Upper lobe of right lung (tissue), 1 donor: ENCODE measurements around the gene CERS6. TPM values are rescaled to one million over a fixed set of nuclear protein-coding genes. Genes with fewer than 3 reads are reported as not detected.
A peak's percentile ranks its signal among the peaks of the same experiment; 100 is the strongest.

ENCODE experiments used
- ATAC-seq: fragments of 200-7000 bp; cut with Tn5 transposase; one replicate; pipeline ENCODE4 v1.9.1; 2020; ENCODE audit warnings: mild to moderate bottlenecking, moderate library complexity
- DNase-seq: peaks from one replicate; pipeline ENCODE4 v3.0.0-alpha.2; 2020
- H3K27ac ChIP-seq: fragments of 200-600 bp; one replicate; pipeline ENCODE4 v1.8.0; 2022
- H3K27me3 ChIP-seq: fragments of 200-600 bp; one replicate; pipeline ENCODE4 v1.8.0; 2022; ENCODE audit warnings: mild to moderate bottlenecking
- H3K36me3 ChIP-seq: fragments of 200-600 bp; one replicate; pipeline ENCODE4 v1.8.0; 2022
- H3K4me1 ChIP-seq: fragments of 200-600 bp; one replicate; pipeline ENCODE4 v1.8.0; 2022
- H3K4me3 ChIP-seq: fragments of 200-600 bp; one replicate; pipeline ENCODE4 v1.8.0; 2022; ENCODE audit warnings: mild to moderate bottlenecking
- H3K9me3 ChIP-seq: fragments of 200-600 bp; one replicate; pipeline ENCODE4 v1.8.0; 2022
- CTCF ChIP-seq: fragments of 200-600 bp; IDR thresholded peaks from one replicate; pipeline ENCODE4 v1.8.0; 2022; ENCODE audit warnings: antibody characterized with exemption
- intact Hi-C: fragments of 100-400 bp; cut with DNase I; formaldehyde crosslinking; loops from one replicate; pipeline ENCODE4 v1.11.0; 2022
- total RNA-seq: library from RNA; stranded (reverse); fragmentation: NEBNext Ultra II Directional; extraction: Animal tissue kit (Norgen Biotek cat#: 25700); gene quantifications from one replicate; pipeline ENCODE4 v1.2.1, GENCODE V29; 2021
- donor health status: DM: no; HTN: yes; CAD: no; lungs with severe emphysema.

CERS6 gene
- total RNA-seq, 1 donor from 2014 or later: 17.8 TPM

GRCh38 chr2:168798888-168799410 is 342.9 kb downstream of the CERS6 start:
- DNase-seq (no peak), ATAC-seq (no peak)
- intact Hi-C loops: no loop called here
- no peaks in the 10 kb centered on the region for H3K27me3 ChIP-seq
- H3K4me1 ChIP-seq: no peaks in the 10 kb centered on the region
- no peak overlapping the region for H3K4me3 ChIP-seq
- H3K36me3 ChIP-seq: no peaks in the 10 kb centered on the region
- TF ChIP-seq CTCF: no peak
- H3K27ac ChIP-seq: no peak overlapping the region
- H3K9me3 ChIP-seq: no peaks in the 10 kb centered on the region

- Histone ChIP-seq H3K27ac (peak overlapping the region; percentile 81), H3K9me3 (no peaks in the 10 kb centered on the region), H3K36me3 (no peaks in the 10 kb centered on the region), H3K27me3 (no peaks in the 10 kb centered on the region), H3K4me1 (no peaks in the 10 kb centered on the region), H3K4me3 (no peak overlapping the region)
- ATAC-seq (no peak), DNase-seq (no peak)
- no peak for TF ChIP-seq CTCF
- intact Hi-C loops: no loop called here
Observed at GRCh38 chr2:168801471-168801870, 345.4 kb downstream of the CERS6 start.

- intact Hi-C loops: no loop called here
- DNase-seq (no peak), ATAC-seq (peak; percentile 88)
- no peak for TF ChIP-seq CTCF
- no peaks in the 10 kb centered on the region for H3K27me3 ChIP-seq
- peak within 1 kb of the TSS; percentile 45 for H3K4me3 ChIP-seq
- peak within 1 kb of the TSS; percentile 81 for H3K27ac ChIP-seq
- no peaks in the 10 kb centered on the region for H3K36me3 ChIP-seq
- no peaks in the 10 kb centered on the region for H3K9me3 ChIP-seq
- no peaks in the 10 kb centered on the region for H3K4me1 ChIP-seq
Observed at GRCh38 chr2:168801961-168802858, 346.1 kb downstream of the CERS6 start, which contains the start of gene NOSTRIN. Gene NOSTRIN (plus strand): TSS chr2:168802637. CDS start chr2:168802647, 10 bp downstream.

- Histone ChIP-seq H3K4me3 (peak overlapping the region; percentile 45), H3K9me3 (no peaks in the 10 kb centered on the region), H3K27me3 (no peaks in the 10 kb centered on the region), H3K4me1 (no peaks in the 10 kb centered on the region), H3K27ac (peak overlapping the region; percentile 81), H3K36me3 (no peaks in the 10 kb centered on the region)
- intact Hi-C loops: no loop called here
- no peak for DNase-seq
- TF ChIP-seq CTCF: no peak
- peak; percentile 42 for ATAC-seq
Observed at GRCh38 chr2:168802859-168803725, 347.0 kb downstream of the CERS6 start.

GRCh38 chr2:168804214-168804613 is 348.1 kb downstream of the CERS6 start:
- DNase-seq (no peak), ATAC-seq (peak; percentile 53)
- no peaks in the 10 kb centered on the region for H3K36me3 ChIP-seq
- no peaks in the 10 kb centered on the region for H3K27me3 ChIP-seq
- H3K4me1 ChIP-seq: no peaks in the 10 kb centered on the region
- H3K9me3 ChIP-seq: no peaks in the 10 kb centered on the region
- peak overlapping the region; percentile 45 for H3K4me3 ChIP-seq
- H3K27ac ChIP-seq: peak overlapping the region; percentile 81
- intact Hi-C loops: no loop called here
- TF ChIP-seq CTCF: no peak
